Natural killer cell treated with Interleukin-12 subunit alpha and Interleukin-12 subunit beta and Interleukin-15 and Interleukin-18, amount 100 ng/mL, for 72 hours (primary cell): ENCODE data around the gene SYN1. TPM values are rescaled to one million over a fixed set of nuclear protein-coding genes. Genes with fewer than 3 reads are reported as not detected.
"Not testable (repeated sequence)": the region's sequence is repeated elsewhere in the genome, so short reads cannot be mapped to it uniquely, and the experiment has no call there.

Source experiments
- ATAC-seq, 2 donors: fragments of 150-1000 bp; cut with Tn5 transposase in 1 of 2; sonication (Bioruptor Pico), chemical (Tn5 transposase) in 1 of 2; 2 replicates each; pipeline ENCODE4 v1.10.0; 2021
- DNase-seq: peaks from one replicate; pipeline ENCODE4 v3.0.0; 2022; ENCODE audit warnings: low spot score
- H3K27ac Mint-ChIP-seq, 2 donors: 1 replicate in 1 of 2; 2 replicates in 1 of 2; pipeline ENCODE4 v1.8.0; 2022; ENCODE audit warnings: mixed read lengths in 2 of 2, mild to moderate bottlenecking in 1 of 2, moderate library complexity in 1 of 2
- H3K27me3 Mint-ChIP-seq, 2 donors: 1 replicate in 1 of 2; 2 replicates in 1 of 2; pipeline ENCODE4 v1.8.0; 2022; ENCODE audit warnings: mixed read lengths in 2 of 2
- H3K36me3 Mint-ChIP-seq: one replicate; pipeline ENCODE4 v1.8.0; 2022; ENCODE audit warnings: mixed read lengths
- H3K4me1 Mint-ChIP-seq, 2 donors: 1 replicate in 1 of 2; 2 replicates in 1 of 2; pipeline ENCODE4 v1.8.0; 2022; ENCODE audit warnings: low read depth in 2 of 2, mixed read lengths in 2 of 2, mild to moderate bottlenecking in 1 of 2
- H3K4me3 Mint-ChIP-seq: one replicate; pipeline ENCODE4 v1.8.0; 2022; ENCODE audit warnings: mixed read lengths
- H3K9me3 Mint-ChIP-seq: 2 replicates; pipeline ENCODE4 v1.8.0; 2022; ENCODE audit warnings: mixed read lengths
- total RNA-seq, 2 donors: library from RNA; stranded (reverse); gene quantifications; one replicate each; pipeline ENCODE4 v1.2.3, GENCODE V29; 2022

SYN1 gene
- total RNA-seq, 2 donors from 2014 or later = 0.29 to 0.92 TPM

DNA sequence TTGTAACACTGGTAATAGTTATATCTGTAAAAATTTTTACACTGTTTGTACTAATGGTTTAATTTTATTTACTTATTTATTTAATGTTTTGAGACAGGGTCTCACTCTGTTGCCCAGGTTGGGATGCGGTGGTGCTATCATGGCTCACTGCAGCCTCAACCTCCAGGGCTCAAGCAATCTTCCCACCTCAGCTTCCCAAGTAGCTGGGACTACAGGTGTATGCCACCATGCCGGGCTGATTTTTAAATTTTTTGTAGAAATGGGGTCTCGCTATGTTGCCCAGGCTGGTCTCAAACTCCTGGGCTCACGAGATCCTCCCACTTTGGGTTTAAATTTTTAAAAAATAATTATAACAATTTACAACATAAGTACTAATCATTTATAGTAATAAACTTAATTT is 16.5 kb downstream of the SYN1 start:
- not testable (repeated sequence) for H3K4me3 Mint-ChIP-seq, H3K27ac Mint-ChIP-seq, ATAC-seq, H3K9me3 Mint-ChIP-seq, H3K4me1 Mint-ChIP-seq, DNase-seq, H3K36me3 Mint-ChIP-seq
- peaks cover 0 to 20% of the 10 kb centered on the region in 2 donors for H3K27me3 Mint-ChIP-seq

DNA sequence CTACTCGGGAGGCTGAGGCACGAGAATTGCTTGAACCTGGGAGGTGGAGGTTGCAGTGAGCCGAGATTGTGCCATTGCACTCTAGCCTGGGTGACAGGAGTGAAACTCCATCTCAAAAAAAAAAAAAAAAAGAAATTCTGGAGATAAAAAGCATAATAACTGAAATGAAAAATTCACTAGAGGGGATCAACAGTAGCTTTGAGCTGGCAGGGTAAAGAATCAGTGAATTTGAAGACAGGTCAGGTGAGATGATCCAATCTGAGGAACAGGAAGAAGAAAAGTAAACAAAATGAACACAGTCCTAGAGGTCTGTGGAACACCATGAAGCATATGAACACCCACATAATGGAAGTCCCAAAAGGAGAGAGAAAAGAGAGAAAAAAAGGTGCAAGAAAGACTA is 22.4 kb downstream of the SYN1 start:
- H3K36me3 Mint-ChIP-seq = peaks cover 12% of the 10 kb centered on the region
- no peak for DNase-seq
- no peak for ATAC-seq

DNA sequence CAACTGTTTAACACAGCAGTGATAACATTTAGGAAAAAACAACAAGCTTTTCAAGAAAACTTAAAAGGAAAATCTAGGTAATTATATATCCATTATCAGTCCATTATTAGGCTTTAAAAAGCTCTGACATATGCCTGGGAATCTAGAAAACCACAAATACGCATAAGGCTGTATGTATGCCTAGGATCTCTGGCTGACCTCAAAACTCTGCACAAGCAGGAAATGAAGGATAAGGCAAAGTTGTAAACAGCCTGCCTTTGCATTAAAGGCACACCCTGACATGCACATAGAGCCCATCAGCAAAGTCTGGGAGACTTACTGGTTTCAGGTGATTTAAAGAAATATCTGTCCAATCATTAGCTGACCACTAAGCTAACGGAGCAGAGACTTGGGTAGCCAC is 23.4 kb downstream of the SYN1 start:
- peaks cover 0 to 15% of the 10 kb centered on the region in 2 donors for H3K27me3 Mint-ChIP-seq
- peaks cover 12% of the 10 kb centered on the region for H3K36me3 Mint-ChIP-seq
- peaks cover 2 to 9% of the 10 kb centered on the region in 2 donors for H3K4me1 Mint-ChIP-seq
- peaks cover 7% of the 10 kb centered on the region for H3K9me3 Mint-ChIP-seq
- ATAC-seq = no peak
- H3K4me3 Mint-ChIP-seq = peak overlapping the region; percentile 30
- no peak for DNase-seq
- peak overlapping the region in 1 of 2 donors; percentile 49 for H3K27ac Mint-ChIP-seq

More for the DNA sequence above, 22.4 kb downstream of the SYN1 start:
- Mint-ChIP-seq H3K27me3 (peaks cover 0 to 15% of the 10 kb centered on the region in 2 donors), H3K4me1 (peaks cover 2 to 9% of the 10 kb centered on the region in 2 donors), H3K9me3 (peaks cover 7% of the 10 kb centered on the region), H3K27ac (no peak overlapping the region), H3K4me3 (no peak overlapping the region)

DNA sequence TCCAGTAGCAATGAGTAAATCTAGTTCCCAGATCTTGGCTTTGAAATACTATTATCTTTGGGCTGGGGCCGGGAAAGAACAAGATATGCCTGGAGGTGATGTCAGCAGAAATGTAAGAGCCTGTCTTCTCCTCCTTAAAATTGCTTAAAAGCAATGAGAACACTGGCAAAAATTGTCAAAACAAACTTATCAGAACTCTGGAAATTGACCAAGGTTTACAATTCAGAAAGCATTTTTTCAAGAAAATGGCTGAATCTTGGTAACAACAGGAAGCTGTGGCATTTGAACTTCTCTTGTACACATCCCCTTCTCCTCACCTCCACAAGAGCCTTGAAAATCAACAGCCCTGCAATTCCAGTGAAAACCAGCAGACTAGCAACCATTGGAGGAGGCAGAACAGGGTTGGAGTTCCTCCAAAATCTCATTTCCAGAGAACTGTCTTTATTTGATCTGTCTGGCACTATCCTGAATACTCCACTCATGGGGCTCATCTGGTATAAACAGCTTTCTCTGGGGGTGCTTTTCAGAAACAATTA is 23.9 kb downstream of the SYN1 start:
- Mint-ChIP-seq H3K27me3 (peaks cover 0 to 14% of the 10 kb centered on the region in 2 donors), H3K4me3 (peak overlapping the region; percentile 30), H3K9me3 (peaks cover 7% of the 10 kb centered on the region), H3K27ac (peak overlapping the region in 1 of 2 donors; percentile 49), H3K36me3 (peaks cover 12% of the 10 kb centered on the region), H3K4me1 (peaks cover 2 to 9% of the 10 kb centered on the region in 2 donors)
- ATAC-seq (no peak), DNase-seq (no peak)

DNA sequence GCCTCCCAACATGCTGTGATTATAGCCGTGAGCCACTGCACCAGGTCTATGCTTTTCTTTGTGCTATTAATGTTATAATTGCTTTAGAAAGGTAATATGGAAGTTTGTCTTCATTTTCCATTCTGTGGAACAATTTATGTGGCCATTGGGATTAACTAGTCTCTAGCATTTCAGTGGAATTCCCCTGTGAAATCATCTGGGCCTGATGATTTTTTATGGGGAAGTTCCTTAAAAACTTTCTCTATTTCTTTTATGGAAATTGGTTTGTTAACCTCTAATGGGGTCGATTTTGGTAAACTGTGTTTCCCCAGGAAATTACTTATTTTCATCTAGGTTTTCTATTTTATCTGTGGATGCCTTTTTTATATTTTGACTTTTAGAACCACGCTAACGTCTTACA is 26.1 kb downstream of the SYN1 start:
- H3K9me3 Mint-ChIP-seq = peaks cover 7% of the 10 kb centered on the region
- no peak for ATAC-seq
- H3K4me3 Mint-ChIP-seq = no peak overlapping the region
- H3K36me3 Mint-ChIP-seq = peaks cover 12% of the 10 kb centered on the region
- H3K27me3 Mint-ChIP-seq = peaks cover 0 to 9% of the 10 kb centered on the region in 2 donors
- no peak for DNase-seq
- peaks cover 2 to 9% of the 10 kb centered on the region in 2 donors for H3K4me1 Mint-ChIP-seq
- H3K27ac Mint-ChIP-seq = no peak overlapping the region

DNA sequence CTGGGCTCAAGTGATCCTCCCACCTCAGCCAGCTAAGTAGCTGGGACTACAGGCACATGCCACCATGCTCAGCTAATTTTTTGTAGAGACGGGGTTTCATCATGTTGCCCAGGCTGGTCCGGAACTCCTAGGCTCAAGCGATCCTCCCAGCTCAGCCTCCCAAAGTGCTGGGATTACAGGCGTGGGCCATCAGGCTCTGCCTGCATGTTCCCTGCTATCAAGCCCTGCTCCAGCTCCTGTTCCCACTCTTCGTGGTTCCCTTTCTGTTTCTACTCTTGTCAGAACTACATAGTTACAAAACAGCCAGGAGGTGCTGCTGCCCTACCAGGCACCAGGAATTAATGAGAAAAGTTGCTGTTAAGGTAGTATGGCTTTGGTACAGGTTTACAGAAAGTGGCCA is 28.7 kb downstream of the SYN1 start:
- DNase-seq (no peak), ATAC-seq (no peak)
- Mint-ChIP-seq H3K36me3 (no peaks in the 10 kb centered on the region), H3K27ac (no peak overlapping the region), H3K27me3 (peaks cover 0 to 4% of the 10 kb centered on the region in 2 donors), H3K4me3 (no peak overlapping the region), H3K9me3 (no peaks in the 10 kb centered on the region), H3K4me1 (peaks cover under 1 to 4% of the 10 kb centered on the region in 2 donors)

DNA sequence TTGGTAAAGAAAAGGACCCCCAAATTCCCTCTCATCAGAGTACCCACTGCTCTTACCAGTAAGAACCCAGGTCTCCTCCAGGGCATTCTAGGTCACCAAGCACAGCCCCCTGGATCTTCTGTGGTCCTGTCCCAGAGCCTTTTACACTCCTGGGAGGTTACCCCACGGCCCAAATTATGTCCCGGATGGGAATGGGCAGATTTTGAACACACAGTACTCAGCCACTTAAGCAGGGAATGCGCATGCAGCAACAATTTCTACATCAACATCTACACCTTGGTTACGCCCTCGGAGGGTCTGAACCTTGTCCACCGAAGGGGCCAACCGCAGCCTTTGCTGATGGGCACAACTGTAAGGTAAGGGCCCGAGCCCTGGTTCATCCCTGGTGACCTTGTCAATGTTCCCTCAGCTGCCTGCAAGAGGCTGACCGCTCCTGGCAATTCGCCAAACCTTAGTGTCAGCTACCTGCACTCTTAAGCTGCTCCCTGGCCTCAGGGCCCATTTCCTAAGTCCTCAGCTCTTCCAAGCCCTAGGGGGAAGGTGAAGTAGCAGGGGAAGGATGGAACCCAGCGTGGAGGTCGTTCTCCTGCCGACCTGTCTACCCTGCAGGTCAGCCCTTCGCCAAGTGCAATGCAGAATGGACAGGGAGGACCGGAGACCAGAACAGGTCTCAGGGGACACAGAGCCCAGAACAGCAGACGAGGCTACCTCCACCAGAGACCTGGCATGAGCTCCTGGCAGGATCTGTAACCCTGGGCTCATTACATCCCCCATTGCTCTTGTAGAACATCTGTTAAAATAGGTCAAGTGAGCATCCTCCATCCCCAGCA is 31.5 kb downstream of the SYN1 start:
- H3K27ac Mint-ChIP-seq = no peak overlapping the region
- no peak overlapping the region for H3K4me3 Mint-ChIP-seq
- no peaks in the 10 kb centered on the region for H3K9me3 Mint-ChIP-seq
- DNase-seq (no peak), ATAC-seq (peak in 1 of 2 donors; percentile 8)
- no peaks in the 10 kb centered on the region for H3K36me3 Mint-ChIP-seq
- H3K27me3 Mint-ChIP-seq = peaks cover 0 to 14% of the 10 kb centered on the region in 2 donors
- peaks cover 8 to 12% of the 10 kb centered on the region in 2 donors for H3K4me1 Mint-ChIP-seq

DNA sequence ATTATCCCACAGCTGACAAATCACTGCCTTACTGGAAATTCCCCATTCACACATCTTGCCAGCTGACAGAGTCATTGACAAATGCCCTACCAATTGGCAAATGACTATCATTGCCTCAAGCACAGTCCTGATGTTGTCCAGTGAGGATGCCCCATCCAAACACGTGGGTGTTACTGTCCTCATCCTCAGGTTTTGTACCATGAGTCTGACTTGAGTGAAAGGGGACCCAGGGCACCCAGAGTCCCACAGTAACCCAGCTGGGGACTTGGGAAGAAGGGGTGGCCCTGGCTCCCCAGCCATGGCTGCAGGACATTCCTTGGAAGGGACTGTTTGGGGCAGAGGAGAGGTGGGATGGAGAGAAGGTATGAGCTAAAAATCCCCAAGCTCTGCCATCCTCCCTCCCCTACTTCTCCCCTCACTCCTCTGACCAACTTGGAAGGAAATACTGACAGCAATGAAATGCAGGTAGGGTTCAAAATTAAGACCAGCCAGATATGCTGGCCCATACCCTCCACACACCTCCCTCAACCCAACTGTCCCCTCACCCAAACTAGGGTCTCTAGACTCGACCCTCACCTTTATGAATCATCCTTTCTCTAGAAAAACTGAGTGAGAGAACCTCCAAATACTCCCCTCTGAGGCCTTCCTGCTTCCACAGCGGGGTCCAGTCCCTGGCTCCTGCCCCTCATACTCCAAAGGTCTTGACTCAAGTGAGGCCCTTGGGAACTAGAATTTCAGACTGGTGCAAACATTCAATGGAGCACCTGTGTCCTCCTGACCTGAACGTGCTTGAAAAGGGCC is 32.4 kb downstream of the SYN1 start:
- H3K4me1 Mint-ChIP-seq = peaks cover 13 to 19% of the 10 kb centered on the region in 2 donors
- H3K27me3 Mint-ChIP-seq = peaks cover 0 to 14% of the 10 kb centered on the region in 2 donors
- no peaks in the 10 kb centered on the region for H3K36me3 Mint-ChIP-seq
- H3K4me3 Mint-ChIP-seq = no peak overlapping the region
- no peak for DNase-seq
- ATAC-seq = no peak
- no peak overlapping the region for H3K27ac Mint-ChIP-seq
- H3K9me3 Mint-ChIP-seq = no peaks in the 10 kb centered on the region

DNA sequence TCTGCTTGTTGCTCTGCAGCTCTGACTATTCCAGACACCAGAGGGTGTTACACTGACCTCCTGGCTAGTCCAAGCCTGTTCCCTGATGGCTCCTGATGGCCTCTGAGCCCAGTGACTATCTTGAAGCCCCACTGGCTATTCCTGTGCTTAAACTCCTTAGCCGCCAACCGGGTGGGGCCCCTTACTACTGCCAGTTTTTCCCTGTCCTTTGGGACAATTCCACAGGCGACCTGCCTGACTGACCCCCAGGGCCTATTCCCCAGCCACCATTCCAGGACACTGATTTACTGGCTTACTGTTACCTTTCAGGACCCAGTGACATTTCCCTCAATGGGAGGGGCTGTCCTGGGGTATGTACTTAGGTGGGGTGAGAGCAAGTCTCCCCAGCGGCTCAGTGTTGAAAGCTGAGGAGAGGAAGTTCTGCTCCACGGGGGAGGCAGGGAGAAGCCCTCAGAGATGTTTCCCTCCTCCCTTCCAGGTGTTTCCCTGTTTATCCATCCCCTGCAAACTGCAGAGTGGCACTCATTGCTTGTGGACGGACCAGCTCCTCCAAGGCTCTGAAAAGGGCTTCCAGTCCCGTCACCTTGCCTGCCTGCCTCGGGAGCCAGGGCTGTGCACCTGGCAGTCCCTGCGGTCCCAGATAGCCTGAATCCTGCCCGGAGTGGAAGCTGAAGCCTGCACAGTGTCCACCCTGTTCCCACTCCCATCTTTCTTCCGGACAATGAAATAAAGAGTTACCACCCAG is 33.4 kb downstream of the SYN1 start:
- H3K9me3 Mint-ChIP-seq = no peaks in the 10 kb centered on the region
- peaks cover 22 to 28% of the 10 kb centered on the region in 2 donors for H3K4me1 Mint-ChIP-seq
- no peak overlapping the region for H3K4me3 Mint-ChIP-seq
- ATAC-seq = no peak
- peaks cover 0 to 18% of the 10 kb centered on the region in 2 donors for H3K27me3 Mint-ChIP-seq
- no peak overlapping the region for H3K27ac Mint-ChIP-seq
- no peak for DNase-seq
- no peaks in the 10 kb centered on the region for H3K36me3 Mint-ChIP-seq

DNA sequence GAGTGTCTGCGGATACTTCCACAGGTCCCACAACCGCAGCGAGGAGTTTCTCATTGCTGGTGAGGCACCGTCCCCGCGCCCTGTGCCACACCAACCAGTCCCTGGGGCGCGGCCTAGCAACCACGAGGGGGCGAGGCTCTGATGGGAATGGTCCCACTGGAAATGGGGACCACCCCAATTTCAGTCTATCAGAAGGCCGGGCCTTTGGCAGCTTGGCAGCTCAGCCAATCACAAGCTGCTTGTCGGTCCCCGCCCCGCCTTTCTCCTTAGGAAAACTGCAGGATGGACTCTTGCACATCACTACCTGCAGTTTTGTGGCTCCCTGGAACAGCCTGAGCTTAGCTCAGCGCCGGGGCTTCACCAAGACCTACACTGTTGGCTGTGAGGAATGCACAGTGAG is 34.4 kb downstream of the SYN1 start:
- Mint-ChIP-seq H3K27ac (no peak overlapping the region), H3K27me3 (peaks cover 0 to 16% of the 10 kb centered on the region in 2 donors), H3K4me3 (no peak overlapping the region), H3K36me3 (no peaks in the 10 kb centered on the region), H3K4me1 (peaks cover 22 to 28% of the 10 kb centered on the region in 2 donors), H3K9me3 (no peaks in the 10 kb centered on the region)
- no peak for DNase-seq
- ATAC-seq = no peak

DNA sequence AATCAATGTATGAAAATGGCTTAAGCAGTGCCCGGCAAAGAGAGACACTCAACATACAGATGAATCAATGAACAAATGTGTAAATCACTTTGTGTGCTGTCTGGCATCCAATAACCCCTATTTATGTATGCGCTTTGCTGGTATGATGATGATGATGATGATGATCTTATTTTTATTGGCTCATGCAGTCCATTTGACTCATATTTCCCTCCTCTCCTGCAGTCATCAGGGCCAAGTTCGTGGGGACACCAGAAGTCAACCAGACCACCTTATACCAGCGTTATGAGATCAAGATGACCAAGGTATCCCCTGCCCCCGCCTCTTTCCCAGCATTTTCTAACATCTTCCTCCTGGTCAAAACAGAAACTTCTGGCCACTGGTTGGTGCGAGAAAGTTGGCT is 34.9 kb downstream of the SYN1 start:
- Mint-ChIP-seq H3K27me3 (peaks cover 0 to 15% of the 10 kb centered on the region in 2 donors), H3K9me3 (no peaks in the 10 kb centered on the region), H3K36me3 (no peaks in the 10 kb centered on the region), H3K4me3 (no peak overlapping the region), H3K27ac (no peak overlapping the region), H3K4me1 (peaks cover 25 to 30% of the 10 kb centered on the region in 2 donors)
- no peak for DNase-seq
- ATAC-seq = no peak

DNA sequence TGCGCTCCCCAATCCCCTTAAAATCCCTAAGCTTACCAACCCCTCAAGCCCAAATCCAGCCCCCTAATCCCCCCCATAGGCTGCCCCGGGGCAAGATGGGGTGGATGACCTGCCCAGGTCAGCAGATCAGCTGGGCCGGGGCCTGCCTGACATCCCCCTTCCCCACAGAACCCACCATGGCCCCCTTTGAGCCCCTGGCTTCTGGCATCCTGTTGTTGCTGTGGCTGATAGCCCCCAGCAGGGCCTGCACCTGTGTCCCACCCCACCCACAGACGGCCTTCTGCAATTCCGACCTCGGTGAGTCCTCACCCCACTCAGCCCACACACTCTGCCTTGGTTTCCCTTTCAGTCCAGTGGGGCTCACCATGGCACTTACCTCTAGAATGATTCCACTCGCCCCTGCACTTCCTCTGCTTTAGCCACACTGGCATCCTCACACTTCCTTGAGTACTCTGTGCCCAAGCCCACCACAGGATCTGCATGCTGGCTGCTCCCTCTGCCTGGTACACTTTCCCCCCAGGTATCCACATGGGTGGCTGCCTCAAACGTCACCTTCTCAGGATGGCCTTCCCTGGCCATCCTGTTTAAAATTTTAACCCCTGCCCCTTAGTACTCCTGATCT is 36.3 kb downstream of the SYN1 start:
- Mint-ChIP-seq H3K27me3 (peaks cover under 1 to 22% of the 10 kb centered on the region in 2 donors), H3K9me3 (no peaks in the 10 kb centered on the region)

More for the DNA sequence above, 36.3 kb downstream of the SYN1 start:
- no peak for DNase-seq
- no peak for ATAC-seq
- peaks cover 30 to 34% of the 10 kb centered on the region in 2 donors for H3K4me1 Mint-ChIP-seq
- H3K4me3 Mint-ChIP-seq = peak overlapping the region; percentile 58
- H3K36me3 Mint-ChIP-seq = no peaks in the 10 kb centered on the region
- peak overlapping the region; percentile 27 to 61 for H3K27ac Mint-ChIP-seq
